ENCODE measurements around the gene EXT2. TPM values are rescaled to one million over a fixed set of nuclear protein-coding genes. Genes with fewer than 3 reads are reported as not detected.

EXT2 gene
- total RNA-seq, 1 experiment from 2014 or later: 74.9 TPM

- no peak for DNase-seq (ENCODE audit: low spot score)
- in situ Hi-C loops (cut with HindIII; ENCODE audit: low sequenced_read_pairs): no loop called here
These were observed 194.7 kb downstream of the EXT2 start for GRCh38 chr11:44290208-44290607.

Other genes with a start within 250 kb of the EXT2 start
- 33.2 and 48.1 TPM in 2 replicates for gene ALKBH3, start 214.8 kb upstream of the EXT2 start, total RNA-seq (2014; rRNA removed; shearing (Covaris generic))
- gene C11orf96, start 153.0 kb upstream of the EXT2 start, total RNA-seq (2014; rRNA removed; shearing (Covaris generic)): 0.86 TPM in 1 of 2 replicates, not detected in the other
- not detected in 2 replicates for gene ACCSL, start 47.7 kb upstream of the EXT2 start, total RNA-seq (2014; rRNA removed; shearing (Covaris generic))
- gene ACCS, start 29.4 kb upstream of the EXT2 start, total RNA-seq (2014; rRNA removed; shearing (Covaris generic)): not detected in 2 replicates
- gene ALX4, start 214.5 kb downstream of the EXT2 start, total RNA-seq (2014; rRNA removed; shearing (Covaris generic)): 34.2 and 44.2 TPM in 2 replicates